Keratinocyte (primary cell): ENCODE measurements around the gene EGFR.

Experiments
- CTCF ChIP-seq, 3 experiments: IDR thresholded peaks in 1 of 3; conservative IDR thresholded peaks in 1 of 3; optimal IDR thresholded peaks in 1 of 3; 2 replicates in 2 of 3; 3 replicates in 1 of 3; pipeline versions ENCODE3 to v1.5.1; 2011; ENCODE audit warnings: low read length in 3 of 3, mild to moderate bottlenecking in 3 of 3, moderate library complexity in 2 of 3, control low read depth in 1 of 3, inconsistent platforms in 1 of 3; ENCODE audit not compliant: insufficient read depth in 2 of 3; ENCODE audit errors: extremely low read depth in 1 of 3
- EZH2 ChIP-seq: IDR thresholded peaks from one replicate; pipeline ENCODE4 v1.6.1; 2012; ENCODE audit warnings: inconsistent platforms, mild to moderate bottlenecking, low read length, moderate library complexity

- TF ChIP-seq CTCF (optimal IDR thresholded peaks at IDR 0.05 in 1 of 3, IDR thresholded peaks at IDR 0.05 in 1 of 3, conservative IDR thresholded peaks at IDR 0.05 in 1 of 3; ENCODE audit: extremely low read depth in 1 of 3, insufficient read depth in 2 of 3, low read length in 3 of 3), result no peak
- TF ChIP-seq EZH2, result no peak
These were observed 145.7 kb downstream of the EGFR start for GRCh38 chr7:55164527-55164926.
